ENCODE results near the gene SBNO1.

DNA sequence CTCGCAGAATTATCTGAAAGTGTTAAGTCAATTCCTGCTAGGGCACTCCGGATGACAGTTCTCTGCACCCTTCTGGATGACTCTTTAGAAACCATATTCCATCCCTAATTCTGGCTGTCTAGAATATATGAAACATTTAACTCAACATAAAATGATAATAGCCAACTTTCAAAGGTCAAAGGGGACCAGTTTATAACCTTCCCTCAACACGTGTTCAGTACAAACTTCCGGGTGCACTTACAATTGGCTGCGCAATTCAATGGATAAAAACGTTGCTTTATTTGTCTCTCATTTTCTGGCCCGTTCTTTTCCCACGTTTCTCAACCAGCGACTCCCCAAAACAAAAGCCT is 1.3 kb downstream of the SBNO1 start:
- TF ChIP-seq EP300 (IDR thresholded peaks at IDR 0.05) (no peak), POLR2AphosphoS5 (IDR thresholded peaks at IDR 0.05) (no peak)
- TF ChIP-seq, protein P1, sequence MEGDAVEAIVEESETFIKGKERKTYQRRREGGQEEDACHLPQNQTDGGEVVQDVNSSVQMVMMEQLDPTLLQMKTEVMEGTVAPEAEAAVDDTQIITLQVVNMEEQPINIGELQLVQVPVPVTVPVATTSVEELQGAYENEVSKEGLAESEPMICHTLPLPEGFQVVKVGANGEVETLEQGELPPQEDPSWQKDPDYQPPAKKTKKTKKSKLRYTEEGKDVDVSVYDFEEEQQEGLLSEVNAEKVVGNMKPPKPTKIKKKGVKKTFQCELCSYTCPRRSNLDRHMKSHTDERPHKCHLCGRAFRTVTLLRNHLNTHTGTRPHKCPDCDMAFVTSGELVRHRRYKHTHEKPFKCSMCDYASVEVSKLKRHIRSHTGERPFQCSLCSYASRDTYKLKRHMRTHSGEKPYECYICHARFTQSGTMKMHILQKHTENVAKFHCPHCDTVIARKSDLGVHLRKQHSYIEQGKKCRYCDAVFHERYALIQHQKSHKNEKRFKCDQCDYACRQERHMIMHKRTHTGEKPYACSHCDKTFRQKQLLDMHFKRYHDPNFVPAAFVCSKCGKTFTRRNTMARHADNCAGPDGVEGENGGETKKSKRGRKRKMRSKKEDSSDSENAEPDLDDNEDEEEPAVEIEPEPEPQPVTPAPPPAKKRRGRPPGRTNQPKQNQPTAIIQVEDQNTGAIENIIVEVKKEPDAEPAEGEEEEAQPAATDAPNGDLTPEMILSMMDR (IDR thresholded peaks at IDR 0.05) = no peak

Measured in sigmoid colon (tissue), 4 donors.